Keratinocyte (primary cell): ENCODE measurements around the gene GADD45B. TPM values are rescaled to one million over a fixed set of nuclear protein-coding genes. Genes with fewer than 3 reads are reported as not detected.

ENCODE experiments used
- DNase-seq: peaks from one replicate; pipeline ENCODE4 v3.0.0-alpha.2; 2011; ENCODE audit warnings: low read depth, missing footprints, low spot score
- FAIRE-seq: peaks from 2 replicates; lab custom pipeline; 2011; peaks lifted over from hg19 to GRCh38; lab: Jason Lieb, UNC
- H2AFZ ChIP-seq: 2 replicates; pipeline ENCODE4 v1.6.0; 2012; ENCODE audit warnings: low read length, control low read depth, inconsistent platforms; ENCODE audit not compliant: control insufficient read depth
- H3K27ac ChIP-seq: 2 replicates; pipeline ENCODE4 v1.5.1; 2011; ENCODE audit warnings: low read length; ENCODE audit not compliant: control insufficient read depth, insufficient read depth
- H3K27me3 ChIP-seq: 3 replicates; pipeline ENCODE4 v1.6.0; 2011; ENCODE audit warnings: low read length; ENCODE audit not compliant: control insufficient read depth, insufficient read depth; ENCODE audit errors: extremely low read depth
- H3K36me3 ChIP-seq, 2 experiments: 2 replicates in 1 of 2; 3 replicates in 1 of 2; pipeline ENCODE4 v1.5.1; 2011; ENCODE audit warnings: low read length in 2 of 2, mild to moderate bottlenecking in 1 of 2; ENCODE audit not compliant: control insufficient read depth in 2 of 2, insufficient read depth in 2 of 2; ENCODE audit errors: extremely low read depth in 1 of 2
- H3K4me1 ChIP-seq: 3 replicates; pipeline ENCODE4 v1.5.1; 2011; ENCODE audit warnings: low read length; ENCODE audit not compliant: control insufficient read depth, insufficient read depth; ENCODE audit errors: extremely low read depth
- H3K4me2 ChIP-seq: 3 replicates; pipeline ENCODE4 v1.6.0; 2011; ENCODE audit warnings: low read depth, low read length; ENCODE audit not compliant: control insufficient read depth, insufficient read depth; ENCODE audit errors: extremely low read depth
- H3K4me3 ChIP-seq, 3 experiments: fragments of 200-600 bp in 1 of 3; sonication (generic) in 1 of 3; 2 replicates in 2 of 3; 3 replicates in 1 of 3; pipeline ENCODE4 v1.5.1; 2011 to 2016; ENCODE audit warnings: low read length in 3 of 3, mild to moderate bottlenecking in 3 of 3, control low read depth in 2 of 3, inconsistent platforms in 1 of 3, low read depth in 1 of 3, mixed read lengths in 1 of 3, mixed run types in 1 of 3, moderate library complexity in 1 of 3; ENCODE audit not compliant: control insufficient read depth in 2 of 3, insufficient read depth in 2 of 3; ENCODE audit errors: extremely low read depth in 1 of 3
- H3K79me2 ChIP-seq: 2 replicates; pipeline ENCODE4 v1.6.0; 2012; ENCODE audit warnings: low read length; ENCODE audit not compliant: control insufficient read depth, insufficient read depth
- H3K9ac ChIP-seq: 3 replicates; pipeline ENCODE4 v1.6.0; 2011; ENCODE audit warnings: low read length; ENCODE audit not compliant: control insufficient read depth, insufficient read depth; ENCODE audit errors: extremely low read depth
- H3K9me1 ChIP-seq: 3 replicates; pipeline ENCODE4 v1.6.0; 2011; ENCODE audit warnings: low read length; ENCODE audit not compliant: control insufficient read depth, insufficient read depth; ENCODE audit errors: extremely low read depth
- H3K9me3 ChIP-seq: 2 replicates; pipeline ENCODE4 v1.5.1; 2012; ENCODE audit warnings: low read depth, low read length; ENCODE audit not compliant: control insufficient read depth
- H4K20me1 ChIP-seq: 3 replicates; pipeline ENCODE4 v1.6.0; 2011; ENCODE audit warnings: low read length; ENCODE audit not compliant: control insufficient read depth, insufficient read depth; ENCODE audit errors: extremely low read depth
- CTCF ChIP-seq, 3 experiments: IDR thresholded peaks in 1 of 3; conservative IDR thresholded peaks in 1 of 3; optimal IDR thresholded peaks in 1 of 3; 2 replicates in 2 of 3; 3 replicates in 1 of 3; pipeline versions ENCODE3 to v1.5.1; 2011; ENCODE audit warnings: low read length in 3 of 3, mild to moderate bottlenecking in 3 of 3, moderate library complexity in 2 of 3, control low read depth in 1 of 3, inconsistent platforms in 1 of 3; ENCODE audit not compliant: insufficient read depth in 2 of 3; ENCODE audit errors: extremely low read depth in 1 of 3
- EZH2 ChIP-seq: IDR thresholded peaks from one replicate; pipeline ENCODE4 v1.6.1; 2012; ENCODE audit warnings: inconsistent platforms, mild to moderate bottlenecking, low read length, moderate library complexity
- dilution Hi-C: fragments of 300-500 bp; cut with MboI; formaldehyde crosslinking; loops from one replicate; pipeline ENCODE4 v1.7.0; 2020; ENCODE audit warnings: low sequenced_read_pairs; ENCODE audit not compliant: extremely low pct_ligation_motif_present
- polyA plus RNA-seq, 5 experiments: library from polyadenylated mRNA; depleted of rRNA in 3 of 5; stranded (reverse) in 3 of 5; stranded (forward) in 1 of 5; unstranded in 1 of 5; fragments of >200 nt; gene quantifications; 1 replicate in 1 of 5; 2 replicates in 3 of 5; 3 replicates in 1 of 5; pipeline versions ENCODE4 v1.2.1 to v1.2.3, GENCODE V29; 2011 to 2012; ENCODE audit warnings: missing spikeins in 2 of 5, low read depth in 1 of 5, low replicate concordance in 1 of 5

GADD45B gene
- polyA plus RNA-seq, 1 donor (not counting 4 experiments of a cell fraction or from before 2014, with no cell fraction given), result 20.6 TPM

GRCh38 chr19:2431318-2432055, 44.4 kb upstream of the GADD45B start:
- Histone ChIP-seq H4K20me1 (no peaks in the 10 kb centered on the region), H3K9ac (no peak overlapping the region), H3K9me3 (no peaks in the 10 kb centered on the region), H3K79me2 (peaks cover 9% of the 10 kb centered on the region), H3K36me3 (peaks cover 5 to 15% of the 10 kb centered on the region in 2 experiments), H3K27me3 (no peaks in the 10 kb centered on the region), H2AFZ (no peak overlapping the region), H3K4me3 (no peak overlapping the region), H3K4me1 (peaks cover 13% of the 10 kb centered on the region), H3K9me1 (no peaks in the 10 kb centered on the region), H3K27ac (no peak overlapping the region), H3K4me2 (no peak overlapping the region)
- FAIRE-seq, result no peak
- dilution Hi-C loops, result no loop called here
- TF ChIP-seq CTCF (optimal IDR thresholded peaks at IDR 0.05 in 1 of 3, IDR thresholded peaks at IDR 0.05 in 1 of 3, conservative IDR thresholded peaks at IDR 0.05 in 1 of 3; ENCODE audit: extremely low read depth in 1 of 3, insufficient read depth in 2 of 3, low read length in 3 of 3), result no peak
- TF ChIP-seq EZH2, result no peak
- DNase-seq, result no peak

- H3K4me1 ChIP-seq, result peaks cover 11% of the 10 kb centered on the region
- H4K20me1 ChIP-seq, result no peaks in the 10 kb centered on the region
- H3K4me3 ChIP-seq, result no peak overlapping the region
- FAIRE-seq (no peak), DNase-seq (no peak)
- H3K4me2 ChIP-seq, result no peak overlapping the region
- H3K9me3 ChIP-seq, result no peaks in the 10 kb centered on the region
- H3K27me3 ChIP-seq, result no peaks in the 10 kb centered on the region
- H3K36me3 ChIP-seq, result peaks cover 5 to 15% of the 10 kb centered on the region in 2 experiments
- H2AFZ ChIP-seq, result no peak overlapping the region
- H3K9me1 ChIP-seq, result no peaks in the 10 kb centered on the region
- no peak overlapping the region for H3K27ac ChIP-seq
- no peak for TF ChIP-seq EZH2
- no peak for TF ChIP-seq CTCF (optimal IDR thresholded peaks at IDR 0.05 in 1 of 3, IDR thresholded peaks at IDR 0.05 in 1 of 3, conservative IDR thresholded peaks at IDR 0.05 in 1 of 3; ENCODE audit: extremely low read depth in 1 of 3, insufficient read depth in 2 of 3, low read length in 3 of 3)
- H3K79me2 ChIP-seq, result peaks cover under 1% of the 10 kb centered on the region
- dilution Hi-C loops, result no loop called here
- no peak overlapping the region for H3K9ac ChIP-seq
Measured at GRCh38 chr19:2432131-2432848, 43.6 kb upstream of the GADD45B start.
